ENCODE results near the gene MTM1.
A peak's percentile ranks its signal among the peaks of the same experiment; 100 is the strongest.

MTM1 gene

GRCh38 chrX:150610043-150610442, 41.6 kb downstream of the MTM1 start:
- DNase-seq = no peak

GRCh38 chrX:150610446-150610845, 42.0 kb downstream of the MTM1 start:
- no peak for DNase-seq

GRCh38 chrX:150615356-150615755, 46.9 kb downstream of the MTM1 start:
- DNase-seq = no peak

- DNase-seq = no peak
These were observed 47.9 kb downstream of the MTM1 start for GRCh38 chrX:150616179-150616862.

GRCh38 chrX:150616863-150617198, 48.4 kb downstream of the MTM1 start:
- DNase-seq = no peak

- no peak for DNase-seq
These were observed 53.2 kb downstream of the MTM1 start for GRCh38 chrX:150621652-150622051.

GRCh38 chrX:150623583-150623982, 55.2 kb downstream of the MTM1 start:
- peak; percentile 7 for DNase-seq

GRCh38 chrX:150625097-150625496, 56.7 kb downstream of the MTM1 start:
- DNase-seq = no peak

- DNase-seq = no peak
These were observed 57.5 kb downstream of the MTM1 start for GRCh38 chrX:150625875-150626274.

GRCh38 chrX:150627957-150628356, 59.5 kb downstream of the MTM1 start:
- no peak for DNase-seq

- no peak for DNase-seq
These were observed 67.5 kb downstream of the MTM1 start for GRCh38 chrX:150635952-150636351.

GRCh38 chrX:150642423-150642822, 74.0 kb downstream of the MTM1 start:
- DNase-seq = no peak

GRCh38 chrX:150643271-150643670, 74.8 kb downstream of the MTM1 start:
- no peak for DNase-seq

GRCh38 chrX:150643958-150644357, 75.5 kb downstream of the MTM1 start:
- no peak for DNase-seq

- DNase-seq = no peak
These were observed 76.0 kb downstream of the MTM1 start for GRCh38 chrX:150644422-150644821.

- DNase-seq = no peak
These were observed 78.9 kb downstream of the MTM1 start for GRCh38 chrX:150647331-150647730.

- DNase-seq = no peak
These were observed 80.0 kb downstream of the MTM1 start for GRCh38 chrX:150648296-150648940.

GRCh38 chrX:150649096-150649870, 80.9 kb downstream of the MTM1 start:
- DNase-seq = no peak

- no peak for DNase-seq
These were observed 83.5 kb downstream of the MTM1 start for GRCh38 chrX:150651906-150652305.

GRCh38 chrX:150655788-150656187, 87.4 kb downstream of the MTM1 start:
- no peak for DNase-seq

GRCh38 chrX:150663073-150663472, 94.7 kb downstream of the MTM1 start:
- DNase-seq = no peak

GRCh38 chrX:150664290-150664689, 95.9 kb downstream of the MTM1 start:
- peak; percentile 8 for DNase-seq

GRCh38 chrX:150676221-150676620, 107.8 kb downstream of the MTM1 start:
- peak; percentile 2 for DNase-seq

- peak; percentile 15 for DNase-seq
These were observed 112.6 kb downstream of the MTM1 start for GRCh38 chrX:150680974-150681373.
